ENCODE measurements around the gene MRPL21. TPM values are rescaled to one million over a fixed set of nuclear protein-coding genes. Genes with fewer than 3 reads are reported as not detected.

Gene MRPL21
- total and polyA plus RNA-seq, 2 donors from 2014 or later = 45.0 to 147 TPM

- Histone ChIP-seq H3K4me1 (ENCODE audit: control insufficient read depth in 2 of 3, insufficient read depth in 2 of 3, low read depth in 1 of 3, low read length in 3 of 3) (no peaks in the 10 kb centered on the region), H3K4me3 (ENCODE audit: low read length in 3 of 3) (no peak overlapping the region), H3K9me3 (ENCODE audit: control insufficient read depth in 2 of 3, insufficient read depth in 1 of 3, low read length in 3 of 3) (no peaks in the 10 kb centered on the region), H3K36me3 (ENCODE audit: control insufficient read depth in 2 of 3, insufficient read depth in 3 of 3, low read length in 3 of 3) (peaks cover 0 to 22% (median 16%) of the 10 kb centered on the region in 3 donors), H3K27ac (ENCODE audit: low read depth in 2 of 2, low read length in 2 of 2) (no peak overlapping the region), H3K9ac (ENCODE audit: low read length in 3 of 3) (no peak overlapping the region), H3K27me3 (ENCODE audit: control insufficient read depth, insufficient read depth, low read length) (no peaks in the 10 kb centered on the region)
- peak in 1 of 5 donors; percentile 52 for DNase-seq
- FAIRE-seq = no peak
- intact Hi-C loops (cut with DNase I) = no loop called here
- no peak for TF ChIP-seq CTCF (IDR thresholded peaks at IDR 0.05; ENCODE audit: borderline replicate concordance, extremely low read depth, insufficient read depth)
Observed at GRCh38 chr11:68938816-68939582, 35.4 kb upstream of the MRPL21 start.

GRCh38 chr11:68938088-68938487 lies 34.5 kb upstream of the MRPL21 start:
- H3K27me3 ChIP-seq (ENCODE audit: control insufficient read depth, insufficient read depth, low read length) = no peaks in the 10 kb centered on the region
- no peaks in the 10 kb centered on the region for H3K9me3 ChIP-seq (ENCODE audit: control insufficient read depth in 2 of 3, insufficient read depth in 1 of 3, low read length in 3 of 3)
- H3K27ac ChIP-seq (ENCODE audit: low read depth in 2 of 2, low read length in 2 of 2) = no peak overlapping the region
- no peak for TF ChIP-seq CTCF (IDR thresholded peaks at IDR 0.05; ENCODE audit: borderline replicate concordance, extremely low read depth, insufficient read depth)
- H3K9ac ChIP-seq (ENCODE audit: low read length in 3 of 3) = no peak overlapping the region
- H3K4me3 ChIP-seq (ENCODE audit: low read length in 3 of 3) = no peak overlapping the region
- H3K4me1 ChIP-seq (ENCODE audit: control insufficient read depth in 2 of 3, insufficient read depth in 2 of 3, low read depth in 1 of 3, low read length in 3 of 3) = no peaks in the 10 kb centered on the region
- FAIRE-seq (no peak), DNase-seq (peak in 1 of 5 donors; percentile 53)
- intact Hi-C loops (cut with DNase I) = no loop called here
- H3K36me3 ChIP-seq (ENCODE audit: control insufficient read depth in 2 of 3, insufficient read depth in 3 of 3, low read length in 3 of 3) = peaks cover 0 to 22% (median 16%) of the 10 kb centered on the region in 3 donors

DNA sequence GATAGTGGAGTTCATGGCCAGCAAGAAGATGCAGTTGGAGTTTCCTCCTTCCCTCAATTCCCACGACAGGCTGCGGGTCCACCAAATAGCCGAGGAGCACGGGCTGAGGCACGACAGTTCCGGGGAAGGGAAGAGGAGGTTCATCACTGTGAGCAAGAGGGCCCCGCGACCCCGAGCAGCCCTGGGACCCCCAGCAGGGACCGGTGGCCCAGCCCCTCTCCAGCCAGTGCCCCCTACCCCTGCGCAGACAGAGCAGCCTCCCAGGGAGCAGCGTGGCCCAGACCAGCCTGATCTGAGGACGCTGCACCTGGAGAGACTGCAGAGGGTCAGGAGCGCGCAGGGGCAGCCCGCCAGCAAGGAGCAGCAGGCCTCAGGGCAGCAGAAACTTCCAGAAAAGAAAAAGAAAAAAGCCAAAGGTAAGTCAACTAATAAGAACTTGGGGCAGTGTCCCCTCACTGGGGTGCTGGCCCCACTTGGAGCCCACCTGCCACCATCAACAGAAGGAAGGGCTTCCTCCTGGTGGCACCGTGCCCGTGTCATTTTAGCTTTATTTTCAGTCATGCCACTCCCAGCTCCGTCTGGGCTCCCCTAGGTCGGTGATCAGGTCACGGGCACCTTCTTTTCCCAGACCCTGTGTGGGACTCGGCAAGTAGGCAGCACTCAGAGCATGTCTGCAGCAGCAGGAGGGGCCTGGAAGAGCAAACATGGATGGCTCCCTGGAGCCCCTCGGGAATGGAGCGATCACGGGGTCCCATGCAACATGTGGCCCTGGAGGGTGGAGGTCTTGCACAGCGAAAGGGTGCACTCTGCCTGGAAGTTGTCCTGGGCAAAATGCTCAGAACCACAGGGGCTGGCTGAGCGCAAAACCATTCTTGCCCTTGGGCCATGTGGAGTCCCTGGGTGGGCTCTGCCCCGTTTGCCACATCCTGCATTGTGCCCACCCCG lies 33.3 kb upstream of the MRPL21 start:
- H3K4me3 ChIP-seq (ENCODE audit: low read length in 3 of 3) = no peak overlapping the region
- no peaks in the 10 kb centered on the region for H3K4me1 ChIP-seq (ENCODE audit: control insufficient read depth in 2 of 3, insufficient read depth in 2 of 3, low read depth in 1 of 3, low read length in 3 of 3)
- no peak for TF ChIP-seq CTCF (IDR thresholded peaks at IDR 0.05; ENCODE audit: borderline replicate concordance, extremely low read depth, insufficient read depth)
- FAIRE-seq (no peak), DNase-seq (peak in 1 of 5 donors; percentile 63)
- H3K9me3 ChIP-seq (ENCODE audit: control insufficient read depth in 2 of 3, insufficient read depth in 1 of 3, low read length in 3 of 3) = no peaks in the 10 kb centered on the region
- no peak overlapping the region for H3K9ac ChIP-seq (ENCODE audit: low read length in 3 of 3)
- intact Hi-C loops (cut with DNase I) = no loop called here
- H3K27me3 ChIP-seq (ENCODE audit: control insufficient read depth, insufficient read depth, low read length) = no peaks in the 10 kb centered on the region
- no peak overlapping the region for H3K27ac ChIP-seq (ENCODE audit: low read depth in 2 of 2, low read length in 2 of 2)
- H3K36me3 ChIP-seq (ENCODE audit: control insufficient read depth in 2 of 3, insufficient read depth in 3 of 3, low read length in 3 of 3) = peaks cover 0 to 24% (median 16%) of the 10 kb centered on the region in 3 donors

Measured in kidney (tissue), 14 donors.